Activated naive CD8-positive, alpha-beta T cell treated with anti-CD3 and anti-CD28 coated beads, Interleukin-2, amount 50 U/mL, for 24 hours (primary cell): Measurements from ENCODE around the gene SYNM.

ENCODE experiments used
- ATAC-seq: fragments of 150-1000 bp; cut with Tn5 transposase; one replicate; pipeline ENCODE4 v1.10.0; 2021
- DNase-seq: peaks from one replicate; pipeline ENCODE4 v3.0.0; 2021
- H3K27ac Mint-ChIP-seq: one replicate; pipeline ENCODE4 v1.8.0; 2021; ENCODE audit warnings: mild to moderate bottlenecking, mixed read lengths
- H3K27me3 Mint-ChIP-seq: one replicate; pipeline ENCODE4 v1.8.0; 2021; ENCODE audit warnings: mixed read lengths
- H3K36me3 Mint-ChIP-seq: one replicate; pipeline ENCODE4 v1.8.0; 2021; ENCODE audit warnings: low read depth, mixed read lengths
- H3K4me1 Mint-ChIP-seq: one replicate; pipeline ENCODE4 v1.8.0; 2021; ENCODE audit warnings: mixed read lengths
- H3K4me3 Mint-ChIP-seq: one replicate; pipeline ENCODE4 v1.8.0; 2021; ENCODE audit warnings: mild to moderate bottlenecking, moderate library complexity, mixed read lengths
- H3K9me3 Mint-ChIP-seq: one replicate; pipeline ENCODE4 v1.8.0; 2021; ENCODE audit warnings: mixed read lengths

SYNM gene

DNA sequence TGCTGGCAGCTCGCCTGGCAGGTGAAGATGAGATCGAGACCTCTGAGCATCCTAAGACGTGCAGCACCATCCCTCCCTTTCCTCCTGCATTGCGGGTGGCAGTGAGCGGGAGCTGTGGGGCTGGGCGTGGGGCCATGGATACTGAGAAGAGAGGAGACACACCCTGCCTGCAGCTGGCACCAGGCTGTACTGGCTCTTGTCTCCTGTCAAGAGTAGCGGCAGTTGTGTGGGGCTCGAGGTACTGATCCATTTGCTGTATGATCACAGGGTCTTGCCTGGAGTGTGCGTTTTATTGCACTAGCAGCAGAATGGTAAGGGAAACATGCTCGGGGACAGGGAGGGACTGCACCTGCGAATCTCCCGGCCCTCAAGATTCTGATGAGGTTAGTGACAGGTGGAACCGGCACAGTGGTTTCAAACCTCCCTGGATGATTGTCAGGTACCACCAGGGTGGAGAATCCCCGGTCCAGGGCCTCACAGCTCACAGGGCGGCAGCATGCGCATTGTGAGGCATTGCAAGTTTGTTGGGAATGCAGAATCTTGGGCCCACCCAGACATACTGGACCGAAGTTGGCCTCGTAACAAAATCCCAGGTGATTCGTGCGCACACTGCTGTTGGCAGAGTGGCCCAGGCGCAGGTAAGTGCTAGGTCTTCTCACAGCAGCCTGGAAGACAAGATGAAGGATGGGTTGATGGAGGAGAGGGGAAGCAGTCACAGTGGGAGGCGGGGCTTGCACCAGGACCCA lies 14.1 kb downstream of the SYNM start:
- Mint-ChIP-seq H3K27me3 (no peaks in the 10 kb centered on the region), H3K9me3 (no peaks in the 10 kb centered on the region), H3K4me3 (no peak overlapping the region), H3K36me3 (no peaks in the 10 kb centered on the region), H3K4me1 (no peaks in the 10 kb centered on the region), H3K27ac (no peak overlapping the region)
- ATAC-seq (no peak), DNase-seq (no peak)

DNA sequence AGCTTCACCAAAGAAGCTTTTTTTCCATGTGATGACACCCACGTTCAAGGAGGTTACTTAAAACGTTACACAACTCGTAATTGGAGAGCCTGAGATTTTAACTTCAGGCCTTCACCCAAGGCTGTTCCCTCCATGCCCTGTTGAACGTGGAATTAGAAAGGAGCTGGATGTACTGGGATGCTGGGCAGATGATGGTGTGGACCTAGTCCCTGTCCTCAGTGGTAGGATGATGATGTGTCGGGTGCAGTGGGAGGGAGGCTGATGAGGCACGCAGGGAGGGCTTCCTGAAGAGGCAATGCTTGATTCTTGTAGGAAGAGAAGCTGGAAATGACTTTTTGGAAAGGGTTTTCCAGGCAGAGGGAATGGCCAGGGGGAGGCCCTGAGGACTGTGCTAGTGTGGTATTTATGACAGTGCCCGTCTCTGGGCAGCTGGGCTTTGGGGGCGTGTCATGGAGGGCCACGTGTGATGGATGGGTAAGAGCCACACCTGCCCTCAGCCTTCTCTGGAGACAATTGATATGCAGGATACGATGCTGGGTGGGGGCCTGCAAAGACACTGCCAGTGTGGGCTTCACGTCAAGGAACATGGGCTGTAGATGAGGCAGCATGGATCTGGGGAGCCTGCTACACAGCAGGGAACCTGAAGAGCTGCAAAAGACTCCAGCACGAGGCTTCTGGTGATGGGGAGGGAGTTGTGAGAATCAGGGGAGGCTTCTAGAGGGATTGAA lies 15.3 kb downstream of the SYNM start:
- no peaks in the 10 kb centered on the region for H3K9me3 Mint-ChIP-seq
- no peak for DNase-seq
- peaks cover 2% of the 10 kb centered on the region for H3K27me3 Mint-ChIP-seq
- H3K27ac Mint-ChIP-seq, result no peak overlapping the region
- no peak for ATAC-seq
- no peak overlapping the region for H3K4me3 Mint-ChIP-seq
- H3K36me3 Mint-ChIP-seq, result no peaks in the 10 kb centered on the region
- no peaks in the 10 kb centered on the region for H3K4me1 Mint-ChIP-seq

GRCh38 chr15:99121207-99121606 lies 16.3 kb downstream of the SYNM start:
- Mint-ChIP-seq H3K4me3 (no peak overlapping the region), H3K27ac (no peak overlapping the region), H3K27me3 (peaks cover 2% of the 10 kb centered on the region), H3K36me3 (no peaks in the 10 kb centered on the region), H3K4me1 (no peaks in the 10 kb centered on the region), H3K9me3 (no peaks in the 10 kb centered on the region)
- ATAC-seq (no peak), DNase-seq (no peak)

GRCh38 chr15:99121691-99122410 lies 17.0 kb downstream of the SYNM start:
- no peak for ATAC-seq
- no peaks in the 10 kb centered on the region for H3K9me3 Mint-ChIP-seq
- no peak overlapping the region for H3K27ac Mint-ChIP-seq
- no peaks in the 10 kb centered on the region for H3K4me1 Mint-ChIP-seq
- no peaks in the 10 kb centered on the region for H3K36me3 Mint-ChIP-seq
- H3K4me3 Mint-ChIP-seq, result no peak overlapping the region
- no peak for DNase-seq
- H3K27me3 Mint-ChIP-seq, result peaks cover 2% of the 10 kb centered on the region

- Mint-ChIP-seq H3K9me3 (no peaks in the 10 kb centered on the region), H3K4me1 (no peaks in the 10 kb centered on the region), H3K27me3 (peaks cover 2% of the 10 kb centered on the region), H3K4me3 (no peak overlapping the region), H3K36me3 (no peaks in the 10 kb centered on the region), H3K27ac (no peak overlapping the region)
- DNase-seq, result no peak
- no peak for ATAC-seq
Measured at GRCh38 chr15:99122831-99123712, 18.2 kb downstream of the SYNM start.

GRCh38 chr15:99123713-99124451 lies 19.0 kb downstream of the SYNM start:
- H3K9me3 Mint-ChIP-seq, result no peaks in the 10 kb centered on the region
- DNase-seq (no peak), ATAC-seq (no peak)
- peaks cover 2% of the 10 kb centered on the region for H3K27me3 Mint-ChIP-seq
- no peaks in the 10 kb centered on the region for H3K36me3 Mint-ChIP-seq
- no peak overlapping the region for H3K4me3 Mint-ChIP-seq
- H3K27ac Mint-ChIP-seq, result no peak overlapping the region
- no peaks in the 10 kb centered on the region for H3K4me1 Mint-ChIP-seq

- Mint-ChIP-seq H3K27me3 (peaks cover 2% of the 10 kb centered on the region), H3K9me3 (no peaks in the 10 kb centered on the region), H3K4me3 (no peak overlapping the region), H3K36me3 (no peaks in the 10 kb centered on the region), H3K4me1 (no peaks in the 10 kb centered on the region), H3K27ac (no peak overlapping the region)
- ATAC-seq (no peak), DNase-seq (no peak)
Measured at GRCh38 chr15:99124641-99125040, 19.8 kb downstream of the SYNM start.

DNA sequence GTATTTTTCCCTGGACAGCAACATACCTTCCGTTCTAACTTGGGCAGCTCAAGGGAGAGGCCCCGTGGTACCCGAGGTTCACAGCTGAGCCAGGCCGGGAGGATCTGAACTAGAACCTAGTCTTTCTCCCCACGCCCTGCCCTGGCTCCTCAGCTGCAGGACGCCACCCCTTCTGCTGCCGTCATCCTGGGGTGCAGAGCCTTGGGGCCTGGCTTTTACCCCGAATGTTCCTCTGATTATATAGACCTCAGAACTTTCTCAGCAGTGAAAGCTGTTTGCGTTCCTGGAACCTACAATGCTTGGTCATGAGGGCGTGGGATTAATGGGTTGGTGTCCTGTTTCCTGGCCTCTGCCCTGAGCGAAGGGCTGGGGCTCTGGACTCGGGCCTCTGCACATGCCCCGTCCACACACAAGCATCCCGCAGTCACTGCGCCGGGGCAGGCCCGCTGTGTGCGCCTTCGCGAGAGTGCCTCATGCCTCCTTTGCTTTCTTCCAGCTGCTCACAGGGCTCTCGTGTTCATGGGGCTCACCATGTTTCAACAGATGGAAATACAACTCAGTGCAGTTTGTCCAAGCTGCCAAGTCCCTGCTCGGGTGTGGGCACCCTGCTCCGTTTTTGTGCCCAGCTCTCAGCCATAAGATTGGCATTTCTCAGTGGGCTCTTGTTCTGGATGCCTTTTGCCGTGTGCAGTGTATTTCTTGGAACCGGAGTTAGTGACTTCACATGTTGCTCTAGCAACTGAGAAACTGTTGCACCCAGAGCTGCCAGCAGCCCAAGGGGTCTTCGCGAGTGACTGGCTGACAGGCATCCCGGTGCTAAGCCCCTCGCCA lies 20.4 kb downstream of the SYNM start:
- no peaks in the 10 kb centered on the region for H3K9me3 Mint-ChIP-seq
- H3K27ac Mint-ChIP-seq, result no peak overlapping the region
- no peak for DNase-seq
- H3K4me1 Mint-ChIP-seq, result peaks cover under 1% of the 10 kb centered on the region
- ATAC-seq, result no peak
- no peak overlapping the region for H3K4me3 Mint-ChIP-seq
- no peaks in the 10 kb centered on the region for H3K36me3 Mint-ChIP-seq
- peaks cover 2% of the 10 kb centered on the region for H3K27me3 Mint-ChIP-seq

GRCh38 chr15:99126131-99126588 lies 21.3 kb downstream of the SYNM start:
- no peaks in the 10 kb centered on the region for H3K36me3 Mint-ChIP-seq
- ATAC-seq, result no peak
- H3K4me1 Mint-ChIP-seq, result peaks cover 7% of the 10 kb centered on the region
- no peaks in the 10 kb centered on the region for H3K9me3 Mint-ChIP-seq
- DNase-seq, result no peak
- H3K4me3 Mint-ChIP-seq, result no peak overlapping the region
- peaks cover 2% of the 10 kb centered on the region for H3K27me3 Mint-ChIP-seq
- no peak overlapping the region for H3K27ac Mint-ChIP-seq

DNA sequence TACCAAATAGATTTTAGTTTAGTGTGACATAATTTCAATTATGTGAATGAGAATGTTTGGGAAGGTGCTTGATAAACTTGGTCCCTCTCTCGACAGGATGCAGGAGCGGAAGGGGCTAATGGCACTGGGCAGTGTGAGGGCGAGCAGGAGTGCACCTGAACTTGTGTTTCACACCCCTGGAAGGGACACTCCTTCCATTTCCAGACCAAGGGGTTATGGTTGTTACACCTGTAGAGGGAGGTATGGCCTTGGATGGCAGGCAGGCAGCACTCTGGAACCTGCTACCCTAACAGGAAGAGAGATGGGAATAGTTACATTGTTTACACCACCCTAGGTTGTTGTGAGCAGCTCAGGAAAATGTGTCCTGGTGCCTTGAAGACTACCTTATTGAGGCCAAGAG lies 22.1 kb downstream of the SYNM start:
- Mint-ChIP-seq H3K4me3 (no peak overlapping the region), H3K27ac (no peak overlapping the region), H3K36me3 (no peaks in the 10 kb centered on the region), H3K4me1 (peaks cover 7% of the 10 kb centered on the region), H3K27me3 (peaks cover 2% of the 10 kb centered on the region), H3K9me3 (no peaks in the 10 kb centered on the region)
- DNase-seq, result no peak
- no peak for ATAC-seq

DNA sequence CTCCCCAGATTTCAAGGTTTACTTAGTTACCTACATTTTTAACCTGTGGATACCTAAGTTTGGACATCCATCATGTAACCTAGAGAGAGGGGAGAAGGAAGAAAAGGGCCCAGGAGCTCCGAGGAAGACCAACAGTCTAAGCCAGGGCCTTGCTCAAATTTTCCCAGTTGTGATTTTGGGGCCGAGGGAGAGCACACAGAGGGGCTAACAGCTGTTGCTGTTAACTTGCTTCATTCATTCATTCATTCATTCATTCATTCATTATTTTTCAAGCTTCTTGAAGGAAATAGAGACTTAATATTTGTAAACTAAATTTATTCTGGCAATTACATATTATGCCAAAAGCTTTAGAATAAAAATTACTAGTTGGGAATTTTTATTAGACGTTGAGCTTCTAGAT lies 22.9 kb downstream of the SYNM start:
- Mint-ChIP-seq H3K27me3 (peaks cover 2% of the 10 kb centered on the region), H3K27ac (no peak overlapping the region), H3K4me3 (no peak overlapping the region), H3K9me3 (no peaks in the 10 kb centered on the region), H3K4me1 (peaks cover 7% of the 10 kb centered on the region), H3K36me3 (no peaks in the 10 kb centered on the region)
- DNase-seq (no peak), ATAC-seq (no peak)

- H3K4me3 Mint-ChIP-seq, result no peak overlapping the region
- H3K9me3 Mint-ChIP-seq, result no peaks in the 10 kb centered on the region
- DNase-seq (no peak), ATAC-seq (no peak)
- peaks cover 2% of the 10 kb centered on the region for H3K27me3 Mint-ChIP-seq
- peaks cover 7% of the 10 kb centered on the region for H3K4me1 Mint-ChIP-seq
- H3K36me3 Mint-ChIP-seq, result no peaks in the 10 kb centered on the region
- H3K27ac Mint-ChIP-seq, result no peak overlapping the region
Measured at GRCh38 chr15:99128411-99128810, 23.5 kb downstream of the SYNM start.

- Mint-ChIP-seq H3K4me1 (peaks cover 7% of the 10 kb centered on the region), H3K27me3 (no peaks in the 10 kb centered on the region), H3K27ac (no peak overlapping the region), H3K36me3 (no peaks in the 10 kb centered on the region), H3K4me3 (no peak overlapping the region), H3K9me3 (no peaks in the 10 kb centered on the region)
- DNase-seq (no peak), ATAC-seq (no peak)
Measured at GRCh38 chr15:99129644-99130043, 24.8 kb downstream of the SYNM start.
